Tibial nerve (tissue), 3 donors: ENCODE data around the gene MAPK6.
A peak's percentile ranks its signal among the peaks of the same experiment; 100 is the strongest.

Experiments
- CTCF ChIP-seq, 5 experiments: fragments of 200-600 bp in 3 of 5; fragments of 450-650 bp in 2 of 5; sonication (generic) in 3 of 5; IDR thresholded peaks; one replicate each; pipeline ENCODE4 v1.5.1; 2016 to 2019; ENCODE audit warnings: antibody characterized with exemption in 5 of 5, mild to moderate bottlenecking in 3 of 5, moderate library complexity in 2 of 5
- POLR2A ChIP-seq, 2 donors: fragments of 450-650 bp; IDR thresholded peaks; one replicate each; pipeline ENCODE4 v1.6.1; 2017; ENCODE audit warnings: antibody characterized with exemption in 2 of 2, mild to moderate bottlenecking in 2 of 2, moderate library complexity in 2 of 2

GRCh38 chr15:52078876-52079700, 60.1 kb downstream of the MAPK6 start:
- TF ChIP-seq POLR2A (IDR thresholded peaks at IDR 0.05) (no peak), CTCF (IDR thresholded peaks at IDR 0.05) (peak; percentile 63 to 83 (median 76))
